HFF-Myc (cell line): Measurements from ENCODE around the gene MAP4.
"Not testable (repeated sequence)": the region's sequence is repeated elsewhere in the genome, so short reads cannot be mapped to it uniquely, and the experiment has no call there.

Experiments
- DNase-seq: peaks from one replicate; pipeline ENCODE4 v3.0.0-alpha.2; 2011; ENCODE audit warnings: low read depth; ENCODE audit errors: extremely low read depth
- H3K4me3 ChIP-seq: replicated peaks from 2 replicates; pipeline ENCODE4 v1.5.1; 2011; ENCODE audit warnings: low read depth, mild to moderate bottlenecking, control low read depth, low read length
- TF ChIP-seq, protein P1 (sequence below): IDR thresholded peaks from 2 replicates; pipeline ENCODE4 v1.5.1; 2012; ENCODE audit warnings: mild to moderate bottlenecking, low read depth, low read length, control low read depth; ENCODE audit errors: missing control alignments

MAP4 gene

DNA sequence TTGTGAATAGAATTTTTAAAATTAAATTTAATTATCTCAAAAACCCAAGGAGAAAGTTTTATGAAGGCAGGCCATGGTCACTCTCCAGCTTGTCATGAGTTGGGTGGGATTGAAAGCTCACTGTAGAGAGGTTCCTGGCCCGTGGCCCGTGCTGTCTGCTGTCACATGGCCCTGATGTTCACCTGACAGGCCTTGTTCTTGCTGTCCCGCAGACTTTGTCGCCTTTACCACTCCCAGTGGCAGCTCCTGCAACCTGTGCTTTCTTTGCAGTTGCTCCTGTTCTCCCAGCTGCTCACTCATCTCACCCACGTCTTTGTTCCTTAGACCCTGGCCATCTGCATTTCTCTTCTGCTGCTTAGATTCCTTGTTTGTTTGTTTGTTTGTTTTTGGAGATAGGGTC is 177.7 kb downstream of the MAP4 start:
- TF ChIP-seq, protein P1, sequence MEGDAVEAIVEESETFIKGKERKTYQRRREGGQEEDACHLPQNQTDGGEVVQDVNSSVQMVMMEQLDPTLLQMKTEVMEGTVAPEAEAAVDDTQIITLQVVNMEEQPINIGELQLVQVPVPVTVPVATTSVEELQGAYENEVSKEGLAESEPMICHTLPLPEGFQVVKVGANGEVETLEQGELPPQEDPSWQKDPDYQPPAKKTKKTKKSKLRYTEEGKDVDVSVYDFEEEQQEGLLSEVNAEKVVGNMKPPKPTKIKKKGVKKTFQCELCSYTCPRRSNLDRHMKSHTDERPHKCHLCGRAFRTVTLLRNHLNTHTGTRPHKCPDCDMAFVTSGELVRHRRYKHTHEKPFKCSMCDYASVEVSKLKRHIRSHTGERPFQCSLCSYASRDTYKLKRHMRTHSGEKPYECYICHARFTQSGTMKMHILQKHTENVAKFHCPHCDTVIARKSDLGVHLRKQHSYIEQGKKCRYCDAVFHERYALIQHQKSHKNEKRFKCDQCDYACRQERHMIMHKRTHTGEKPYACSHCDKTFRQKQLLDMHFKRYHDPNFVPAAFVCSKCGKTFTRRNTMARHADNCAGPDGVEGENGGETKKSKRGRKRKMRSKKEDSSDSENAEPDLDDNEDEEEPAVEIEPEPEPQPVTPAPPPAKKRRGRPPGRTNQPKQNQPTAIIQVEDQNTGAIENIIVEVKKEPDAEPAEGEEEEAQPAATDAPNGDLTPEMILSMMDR: no peak
- DNase-seq: no peak
- H3K4me3 ChIP-seq: no peak overlapping the region

DNA sequence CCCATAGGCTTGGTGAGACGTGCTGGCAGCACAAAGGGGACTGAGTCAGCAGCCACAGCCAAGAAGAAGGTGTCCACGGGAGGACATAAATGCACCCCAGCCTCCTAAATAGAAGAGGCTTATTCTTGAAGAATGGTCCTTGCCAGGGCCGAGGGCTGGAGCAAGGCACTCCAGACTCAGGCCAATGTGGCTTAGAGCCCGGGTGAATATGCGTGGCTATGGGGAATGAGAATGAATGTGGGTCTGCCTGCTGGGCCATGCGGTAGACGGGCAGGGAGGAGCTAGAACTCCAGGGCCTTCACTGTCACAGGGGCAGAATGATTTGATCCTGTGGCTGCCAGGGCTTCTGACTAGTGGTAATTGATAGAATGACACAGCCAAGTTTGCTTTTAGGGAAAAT is 179.2 kb downstream of the MAP4 start:
- TF ChIP-seq, protein P1: no peak
- H3K4me3 ChIP-seq: no peak overlapping the region
- no peak for DNase-seq

DNA sequence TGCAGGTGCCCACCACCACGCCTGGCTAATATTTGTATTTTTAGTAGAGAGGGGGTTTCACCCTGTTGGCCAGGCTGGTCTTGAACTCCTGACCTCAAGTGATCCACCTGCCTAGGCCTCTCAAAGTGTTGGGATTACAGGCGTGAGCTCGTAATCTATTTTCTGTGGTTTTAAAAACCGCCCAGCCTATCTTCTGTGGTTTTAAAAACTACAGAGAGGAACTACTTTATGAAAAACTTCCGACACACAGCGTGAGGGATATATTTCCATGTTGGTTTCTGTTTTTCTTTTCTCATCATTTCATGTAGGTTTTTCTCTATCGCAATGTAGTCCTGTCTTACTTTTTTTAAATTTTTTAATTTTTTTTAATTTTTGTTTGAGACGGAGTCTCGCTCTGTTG is 186.7 kb downstream of the MAP4 start:
- not testable (repeated sequence) for DNase-seq, H3K4me3 ChIP-seq

DNA sequence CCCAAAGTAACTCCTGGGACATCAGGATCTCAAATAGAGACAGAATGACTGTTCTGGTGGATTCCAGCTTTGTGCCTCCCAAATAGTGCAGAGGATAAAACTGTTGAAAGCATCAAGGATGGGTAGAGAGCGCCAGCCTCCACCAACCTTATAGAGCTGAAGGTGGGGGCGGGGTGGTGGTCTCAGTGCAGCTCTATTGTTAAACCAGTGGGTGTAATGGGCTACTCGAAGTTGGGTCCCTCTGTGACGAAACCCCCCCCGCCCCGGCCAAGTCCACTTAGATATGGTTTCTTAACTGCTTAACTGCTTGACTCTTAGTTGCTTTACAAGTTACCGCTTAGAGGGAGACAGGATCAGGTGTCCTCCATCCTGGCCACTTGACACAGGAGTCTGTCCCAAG is 190.6 kb downstream of the MAP4 start:
- no peak for DNase-seq
- H3K4me3 ChIP-seq: peak overlapping the region; percentile 100

DNA sequence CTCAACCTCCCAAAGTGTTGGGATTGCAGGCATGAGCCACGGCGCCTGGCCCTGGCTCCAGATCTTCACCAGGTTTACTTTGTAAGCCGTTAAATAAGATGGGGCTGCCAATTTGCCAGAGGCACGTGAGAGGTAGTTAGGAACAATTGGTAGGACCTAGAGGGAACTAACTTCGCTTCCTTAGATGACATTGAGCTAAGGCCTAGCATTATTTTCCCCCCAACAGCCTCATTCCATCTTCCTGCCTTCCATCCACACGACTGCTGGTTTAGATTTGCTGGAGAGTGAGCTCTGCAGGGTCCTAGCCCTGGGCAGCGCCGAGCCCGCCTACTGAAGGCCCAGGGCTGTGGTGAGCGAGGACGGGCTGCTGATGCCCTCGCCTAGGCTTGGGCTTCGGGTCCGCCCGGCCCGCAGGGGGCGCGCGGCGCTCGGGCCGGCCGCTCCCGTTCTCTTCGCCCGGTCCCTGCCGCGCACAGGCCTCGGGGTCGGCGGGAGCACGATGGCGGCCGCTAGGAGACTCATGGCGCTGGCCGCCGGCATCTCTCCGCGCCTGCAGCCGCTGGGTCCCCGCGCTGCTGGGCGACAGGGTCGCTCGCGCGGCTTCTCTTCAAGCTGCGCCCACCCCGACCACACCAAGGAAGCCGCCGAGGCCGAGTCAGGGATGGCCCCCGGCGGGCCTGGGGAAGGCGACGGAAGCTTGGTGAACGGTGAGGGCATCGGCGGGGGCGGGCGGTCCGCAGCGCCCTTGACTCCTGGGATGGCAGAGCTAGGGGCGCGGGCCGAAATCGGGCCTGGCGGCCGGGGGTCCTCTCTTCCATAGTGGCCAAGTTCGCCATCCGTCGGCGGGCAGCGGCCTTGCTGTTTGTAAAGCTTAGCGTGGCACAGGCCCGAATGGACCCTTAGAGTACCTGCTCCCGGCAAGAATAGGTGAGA is 191.4 kb downstream of the MAP4 start:
- H3K4me3 ChIP-seq: peak overlapping the region; percentile 100
- peak; percentile 77 for DNase-seq
- TF ChIP-seq, protein P1: peak; percentile 78

More for the DNA sequence above, 190.6 kb downstream of the MAP4 start:
- TF ChIP-seq, protein P1: no peak

DNA sequence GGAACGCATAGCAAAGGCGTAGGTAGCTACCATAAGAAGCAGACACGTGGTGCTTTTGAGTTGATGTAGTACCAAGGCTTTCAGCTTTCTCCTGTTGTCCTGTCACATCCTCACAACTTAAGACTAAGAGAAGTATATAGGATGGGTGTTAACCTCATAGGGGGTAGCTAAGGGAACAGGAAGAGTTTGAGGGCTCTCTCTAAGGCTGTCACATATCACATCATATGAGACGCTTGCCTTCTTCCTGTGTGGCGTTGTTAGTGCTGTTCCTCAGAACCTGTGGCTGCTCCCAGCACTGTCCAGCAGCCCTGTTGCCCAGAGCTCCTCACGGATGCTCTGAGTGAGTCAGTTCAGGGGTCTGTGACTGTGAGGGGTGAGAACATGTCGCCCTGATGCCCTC is 198.6 kb downstream of the MAP4 start:
- TF ChIP-seq, protein P1: no peak

DNA sequence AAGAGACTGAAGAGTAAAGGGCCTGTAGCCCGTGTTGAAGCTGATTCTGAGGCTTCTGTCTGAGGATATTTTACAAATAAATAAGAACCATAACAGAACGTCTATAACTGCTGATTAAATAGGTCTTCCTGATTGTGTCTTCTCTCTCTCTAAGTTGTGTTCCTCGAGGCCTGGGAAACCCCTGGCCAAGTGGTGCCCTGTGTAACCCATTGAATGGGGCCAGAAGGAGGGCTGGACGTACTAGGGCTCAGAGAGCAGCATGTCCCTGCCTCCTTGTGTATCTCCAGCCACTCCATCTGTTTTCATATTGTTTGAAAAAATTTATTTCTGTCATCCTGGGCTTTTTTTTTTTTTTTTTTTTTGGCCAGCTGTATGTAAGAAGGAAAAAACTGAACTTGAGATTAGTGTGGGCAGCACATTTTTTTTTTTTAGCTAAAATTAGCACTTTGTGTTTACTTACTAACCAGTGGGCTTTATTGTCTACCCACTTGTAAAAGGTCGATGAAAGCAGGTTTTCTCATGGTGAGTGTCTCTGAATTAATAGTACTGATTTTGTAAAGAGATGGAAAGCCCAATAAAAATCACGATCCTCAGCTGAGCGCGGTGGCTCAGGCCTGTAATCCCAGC is 202.6 kb downstream of the MAP4 start:
- no peak overlapping the region for H3K4me3 ChIP-seq
- DNase-seq: no peak
- TF ChIP-seq, protein P1: no peak

More for the DNA sequence above, 198.6 kb downstream of the MAP4 start:
- DNase-seq: no peak
- no peak overlapping the region for H3K4me3 ChIP-seq
